HepG2 (cell line): Measurements from ENCODE around the gene RMI2. TPM values are rescaled to one million over a fixed set of nuclear protein-coding genes. Genes with fewer than 3 reads are reported as not detected.

ENCODE experiments used
- ATF7 ChIP-seq, 2 experiments: fragments of 450-650 bp in 1 of 2; sonication (generic) in 1 of 2; formaldehyde crosslinking in 1 of 2; IDR thresholded peaks; 2 replicates each; pipeline versions ENCODE4 v1.4.0 to v1.6.1; 2016 to 2020; ENCODE audit warnings: antibody characterized with exemption in 1 of 2, mild to moderate bottlenecking in 1 of 2, missing genetic modification reagents in 1 of 2
- BRCA1 ChIP-seq: sonication (generic); formaldehyde crosslinking; IDR thresholded peaks from 2 replicates; pipeline ENCODE4 v1.4.0; 2020; ENCODE audit warnings: missing genetic modification reagents
- CCAR2 ChIP-seq: fragments of 200-400 bp; formaldehyde crosslinking; optimal IDR thresholded peaks from 2 replicates; pipeline ENCODE3; 2018; ENCODE audit warnings: low read depth, mild to moderate bottlenecking, low read length, moderate library complexity
- FOXP1 ChIP-seq, 2 experiments: fragments of 450-650 bp in 1 of 2; IDR thresholded peaks; 2 replicates each; pipeline ENCODE4 v1.6.1; 2017 to 2018; ENCODE audit warnings: antibody characterized with exemption in 1 of 2
- HIVEP1 ChIP-seq: sonication (generic); formaldehyde crosslinking; IDR thresholded peaks from 2 replicates; pipeline ENCODE4 v1.4.0; 2020; ENCODE audit warnings: mild to moderate bottlenecking, missing genetic modification reagents
- MIER2 ChIP-seq: IDR thresholded peaks from 2 replicates; pipeline ENCODE4 v1.6.1; 2016; ENCODE audit warnings: missing biosample characterization, missing genetic modification reagents
- ZBTB1 ChIP-seq: sonication (generic); formaldehyde crosslinking; IDR thresholded peaks from 2 replicates; pipeline ENCODE4 v1.4.0; 2020; ENCODE audit warnings: missing genetic modification reagents, borderline replicate concordance
- ZNF510 ChIP-seq: sonication (generic); formaldehyde crosslinking; IDR thresholded peaks from 2 replicates; pipeline ENCODE4 v1.4.0; 2020; ENCODE audit warnings: low read depth, mild to moderate bottlenecking, missing genetic modification reagents
- ZNF629 ChIP-seq: sonication (generic); formaldehyde crosslinking; conservative IDR thresholded peaks from 2 replicates; pipeline ENCODE4 v1.5.0; 2020; ENCODE audit warnings: missing genetic modification reagents
- ZNF83 ChIP-seq: sonication (generic); formaldehyde crosslinking; IDR thresholded peaks from 2 replicates; pipeline ENCODE4 v1.4.0; 2020; ENCODE audit warnings: missing genetic modification reagents, mild to moderate bottlenecking, borderline replicate concordance
- polyA plus RNA-seq, 8 experiments: library from polyadenylated mRNA; depleted of rRNA in 3 of 8; stranded (reverse) in 7 of 8; unstranded in 1 of 8; fragments of >200 nt; fragmentation: Illumina TruSeq in 4 of 8; extraction: Trizol in 4 of 8; gene quantifications; 2 replicates each; pipeline versions ENCODE4 v1.2.1 to v1.2.3, GENCODE V29; 2011 to 2016; ENCODE audit warnings: low read depth in 4 of 8, missing spikeins in 1 of 8, mixed read lengths in 1 of 8; ENCODE audit not compliant: insufficient read depth in 1 of 8
- total RNA-seq, 5 experiments: library from RNA; depleted of rRNA; stranded (reverse); fragments of >200 nt; fragmentation: Illumina TruSeq; extraction: Trizol; gene quantifications; 2 replicates each; pipeline ENCODE4 v1.2.3, GENCODE V29; 2016; ENCODE audit warnings: low read depth in 1 of 5
- TF ChIP-seq, protein P1 (sequence below): sonication (generic); formaldehyde crosslinking; IDR thresholded peaks from 2 replicates; pipeline ENCODE4 v1.4.0; 2020; ENCODE audit warnings: missing genetic modification reagents
- TF ChIP-seq, protein P2 (sequence below): sonication (generic); formaldehyde crosslinking; IDR thresholded peaks from 2 replicates; pipeline ENCODE4 v1.8.1; 2023; ENCODE audit warnings: mild to moderate bottlenecking, inconsistent platforms, moderate library complexity, missing genetic modification reagents, borderline replicate concordance
- TF ChIP-seq, protein P3 (sequence below): sonication (generic); formaldehyde crosslinking; IDR thresholded peaks from 2 replicates; pipeline ENCODE4 v1.9.0; 2022; ENCODE audit warnings: low read depth, missing genetic modification reagents
- TF ChIP-seq, protein P4 (sequence below): sonication (generic); formaldehyde crosslinking; IDR thresholded peaks from 2 replicates; pipeline ENCODE4 v1.8.1; 2023; ENCODE audit warnings: missing genetic modification reagents, inconsistent platforms, borderline replicate concordance
- TF ChIP-seq, protein P5 (sequence below): IDR thresholded peaks from 2 replicates; pipeline ENCODE4 v1.6.1; 2016; ENCODE audit warnings: missing genetic modification reagents, missing compliant biosample characterization
- TF ChIP-seq, protein P6 (sequence below): sonication (generic); formaldehyde crosslinking; IDR thresholded peaks from 2 replicates; pipeline ENCODE4 v1.4.0; 2020; ENCODE audit warnings: missing genetic modification reagents, mild to moderate bottlenecking, borderline replicate concordance

Gene RMI2
- total and polyA plus RNA-seq, 2 of the 13 experiments (the other 11 are each of a cell fraction or from before 2014, with no cell fraction given): 24.5 to 55.7 TPM

DNA sequence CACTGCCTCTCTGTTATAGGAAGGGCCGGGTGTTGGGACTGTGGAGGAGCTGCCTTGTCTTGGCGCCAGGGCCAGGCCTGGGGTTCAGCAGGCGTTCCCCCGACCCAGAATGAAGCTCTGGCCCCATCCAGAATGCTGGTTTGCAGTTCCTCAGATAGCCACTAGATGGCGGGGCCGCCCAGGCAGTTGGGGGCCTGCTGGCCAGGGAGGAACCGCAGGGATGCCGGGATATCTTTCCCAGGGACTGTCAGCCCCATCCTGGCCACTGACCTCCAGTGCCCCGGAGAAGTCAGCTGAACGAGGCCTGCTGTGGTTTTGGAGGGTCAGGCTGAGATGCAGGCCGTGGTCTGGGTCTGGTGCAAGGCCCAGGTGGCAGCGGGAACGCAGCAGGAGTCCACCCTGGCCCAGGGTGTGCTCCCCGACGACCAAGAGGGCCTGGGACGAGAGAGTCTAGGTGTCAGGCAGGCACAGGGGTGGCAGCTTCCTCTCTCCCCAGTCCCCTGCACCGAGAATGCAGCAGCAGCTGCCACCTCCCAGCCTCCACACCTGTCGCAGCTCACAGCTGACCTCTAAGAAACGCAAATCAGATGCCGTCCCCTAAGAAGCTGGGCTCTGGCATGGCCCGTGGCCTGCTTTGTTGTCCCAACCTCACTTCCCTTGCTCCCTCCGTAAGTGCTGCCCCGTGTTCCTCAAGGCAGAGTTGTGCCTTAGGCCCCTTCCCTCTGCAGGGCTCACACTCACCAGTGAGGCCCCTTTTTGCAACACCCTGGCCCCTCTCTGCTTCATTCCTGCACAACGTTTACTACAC is 51.2 kb downstream of the RMI2 start (continued):
- TF ChIP-seq HIVEP1 (peak; percentile 80; the same call in 1 of the 2 replicates), ZNF629 (CRISPR knock-in tag) (peak; percentile 20), ATF7 (IDR thresholded peaks at IDR 0.05) (no peak), ATF7 (CRISPR knock-in tag; IDR thresholded peaks at IDR 0.05) (no peak), BRCA1 (CRISPR knock-in tag) (peak; percentile 93; the same call in 1 of the 2 replicates), ZBTB1 (CRISPR knock-in tag) (no peak; the same call in 1 of the 2 replicates), MIER2 (CRISPR knock-in tag) (peak; percentile 61; the same call in 1 of the 2 replicates), ZNF510 (no peak), ZNF83 (CRISPR knock-in tag) (no peak), FOXP1 (IDR thresholded peaks at IDR 0.05) (no peak), FOXP1 (CRISPR knock-in tag; IDR thresholded peaks at IDR 0.05) (no peak), CCAR2 (no peak)
- TF ChIP-seq, protein P1, sequence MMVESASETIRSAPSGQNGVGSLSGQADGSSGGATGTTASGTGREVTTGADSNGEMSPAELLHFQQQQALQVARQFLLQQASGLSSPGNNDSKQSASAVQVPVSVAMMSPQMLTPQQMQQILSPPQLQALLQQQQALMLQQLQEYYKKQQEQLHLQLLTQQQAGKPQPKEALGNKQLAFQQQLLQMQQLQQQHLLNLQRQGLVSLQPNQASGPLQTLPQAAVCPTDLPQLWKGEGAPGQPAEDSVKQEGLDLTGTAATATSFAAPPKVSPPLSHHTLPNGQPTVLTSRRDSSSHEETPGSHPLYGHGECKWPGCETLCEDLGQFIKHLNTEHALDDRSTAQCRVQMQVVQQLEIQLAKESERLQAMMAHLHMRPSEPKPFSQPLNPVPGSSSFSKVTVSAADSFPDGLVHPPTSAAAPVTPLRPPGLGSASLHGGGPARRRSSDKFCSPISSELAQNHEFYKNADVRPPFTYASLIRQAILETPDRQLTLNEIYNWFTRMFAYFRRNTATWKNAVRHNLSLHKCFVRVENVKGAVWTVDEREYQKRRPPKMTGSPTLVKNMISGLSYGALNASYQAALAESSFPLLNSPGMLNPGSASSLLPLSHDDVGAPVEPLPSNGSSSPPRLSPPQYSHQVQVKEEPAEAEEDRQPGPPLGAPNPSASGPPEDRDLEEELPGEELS: peak; percentile 58
- TF ChIP-seq, protein P2, sequence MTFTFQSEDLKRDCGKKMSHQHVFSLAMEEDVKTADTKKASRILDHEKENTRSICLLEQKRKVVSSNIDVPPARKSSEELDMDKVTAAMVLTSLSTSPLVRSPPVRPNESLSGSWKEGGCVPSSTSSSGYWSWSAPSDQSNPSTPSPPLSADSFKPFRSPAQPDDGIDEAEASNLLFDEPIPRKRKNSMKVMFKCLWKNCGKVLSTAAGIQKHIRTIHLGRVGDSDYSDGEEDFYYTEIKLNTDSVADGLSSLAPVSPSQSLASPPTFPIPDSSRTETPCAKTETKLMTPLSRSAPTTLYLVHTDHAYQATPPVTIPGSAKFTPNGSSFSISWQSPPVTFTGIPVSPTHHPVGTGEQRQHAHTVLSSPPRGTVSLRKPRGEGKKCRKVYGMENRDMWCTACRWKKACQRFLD (CRISPR knock-in tag): 0 out of 2 replicates have a peak, but pooled peaks have one; percentile 54
- TF ChIP-seq, protein P3, sequence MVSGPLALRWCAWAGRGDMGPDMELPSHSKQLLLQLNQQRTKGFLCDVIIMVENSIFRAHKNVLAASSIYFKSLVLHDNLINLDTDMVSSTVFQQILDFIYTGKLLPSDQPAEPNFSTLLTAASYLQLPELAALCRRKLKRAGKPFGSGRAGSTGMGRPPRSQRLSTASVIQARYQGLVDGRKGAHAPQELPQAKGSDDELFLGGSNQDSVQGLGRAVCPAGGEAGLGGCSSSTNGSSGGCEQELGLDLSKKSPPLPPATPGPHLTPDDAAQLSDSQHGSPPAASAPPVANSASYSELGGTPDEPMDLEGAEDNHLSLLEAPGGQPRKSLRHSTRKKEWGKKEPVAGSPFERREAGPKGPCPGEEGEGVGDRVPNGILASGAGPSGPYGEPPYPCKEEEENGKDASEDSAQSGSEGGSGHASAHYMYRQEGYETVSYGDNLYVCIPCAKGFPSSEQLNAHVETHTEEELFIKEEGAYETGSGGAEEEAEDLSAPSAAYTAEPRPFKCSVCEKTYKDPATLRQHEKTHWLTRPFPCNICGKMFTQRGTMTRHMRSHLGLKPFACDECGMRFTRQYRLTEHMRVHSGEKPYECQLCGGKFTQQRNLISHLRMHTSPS (CRISPR knock-in tag): peak; percentile 51
- TF ChIP-seq, protein P4, sequence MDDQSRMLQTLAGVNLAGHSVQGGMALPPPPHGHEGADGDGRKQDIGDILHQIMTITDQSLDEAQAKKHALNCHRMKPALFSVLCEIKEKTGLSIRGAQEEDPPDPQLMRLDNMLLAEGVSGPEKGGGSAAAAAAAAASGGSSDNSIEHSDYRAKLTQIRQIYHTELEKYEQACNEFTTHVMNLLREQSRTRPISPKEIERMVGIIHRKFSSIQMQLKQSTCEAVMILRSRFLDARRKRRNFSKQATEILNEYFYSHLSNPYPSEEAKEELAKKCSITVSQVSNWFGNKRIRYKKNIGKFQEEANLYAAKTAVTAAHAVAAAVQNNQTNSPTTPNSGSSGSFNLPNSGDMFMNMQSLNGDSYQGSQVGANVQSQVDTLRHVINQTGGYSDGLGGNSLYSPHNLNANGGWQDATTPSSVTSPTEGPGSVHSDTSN (CRISPR knock-in tag): no peak
- TF ChIP-seq, protein P5, sequence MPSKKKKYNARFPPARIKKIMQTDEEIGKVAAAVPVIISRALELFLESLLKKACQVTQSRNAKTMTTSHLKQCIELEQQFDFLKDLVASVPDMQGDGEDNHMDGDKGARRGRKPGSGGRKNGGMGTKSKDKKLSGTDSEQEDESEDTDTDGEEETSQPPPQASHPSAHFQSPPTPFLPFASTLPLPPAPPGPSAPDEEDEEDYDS: peak; percentile 22; the same call in 1 of the 2 replicates
- TF ChIP-seq, protein P6, sequence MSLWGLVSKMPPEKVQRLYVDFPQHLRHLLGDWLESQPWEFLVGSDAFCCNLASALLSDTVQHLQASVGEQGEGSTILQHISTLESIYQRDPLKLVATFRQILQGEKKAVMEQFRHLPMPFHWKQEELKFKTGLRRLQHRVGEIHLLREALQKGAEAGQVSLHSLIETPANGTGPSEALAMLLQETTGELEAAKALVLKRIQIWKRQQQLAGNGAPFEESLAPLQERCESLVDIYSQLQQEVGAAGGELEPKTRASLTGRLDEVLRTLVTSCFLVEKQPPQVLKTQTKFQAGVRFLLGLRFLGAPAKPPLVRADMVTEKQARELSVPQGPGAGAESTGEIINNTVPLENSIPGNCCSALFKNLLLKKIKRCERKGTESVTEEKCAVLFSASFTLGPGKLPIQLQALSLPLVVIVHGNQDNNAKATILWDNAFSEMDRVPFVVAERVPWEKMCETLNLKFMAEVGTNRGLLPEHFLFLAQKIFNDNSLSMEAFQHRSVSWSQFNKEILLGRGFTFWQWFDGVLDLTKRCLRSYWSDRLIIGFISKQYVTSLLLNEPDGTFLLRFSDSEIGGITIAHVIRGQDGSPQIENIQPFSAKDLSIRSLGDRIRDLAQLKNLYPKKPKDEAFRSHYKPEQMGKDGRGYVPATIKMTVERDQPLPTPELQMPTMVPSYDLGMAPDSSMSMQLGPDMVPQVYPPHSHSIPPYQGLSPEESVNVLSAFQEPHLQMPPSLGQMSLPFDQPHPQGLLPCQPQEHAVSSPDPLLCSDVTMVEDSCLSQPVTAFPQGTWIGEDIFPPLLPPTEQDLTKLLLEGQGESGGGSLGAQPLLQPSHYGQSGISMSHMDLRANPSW (CRISPR knock-in tag): no peak; the same call in 1 of the 2 replicates
